NCI-H1048 (cell line): Measurements from ENCODE around the gene RNF187.
"Not testable (repeated sequence)": the region's sequence is repeated elsewhere in the genome, so short reads cannot be mapped to it uniquely, and the experiment has no call there.

ENCODE experiments used
- DNase-seq: peaks from one replicate; lab custom pipeline; 2025; lab: John Stamatoyannopoulos, UW

RNF187 gene

GRCh38 chr1:228460821-228461220 lies 26.4 kb upstream of the RNF187 start:
- DNase-seq, result no peak

GRCh38 chr1:228462560-228462959 lies 24.6 kb upstream of the RNF187 start:
- DNase-seq, result no peak

GRCh38 chr1:228463009-228463558 lies 24.1 kb upstream of the RNF187 start:
- DNase-seq, result no peak

GRCh38 chr1:228463559-228464455 lies 23.4 kb upstream of the RNF187 start:
- DNase-seq, result no peak

- peak; percentile 41 for DNase-seq
Observed at GRCh38 chr1:228464487-228464983, 22.6 kb upstream of the RNF187 start.

GRCh38 chr1:228465141-228465540 lies 22.0 kb upstream of the RNF187 start:
- DNase-seq, result no peak

- no peak for DNase-seq
Observed at GRCh38 chr1:228465571-228466146, 21.5 kb upstream of the RNF187 start.

- DNase-seq, result not testable (repeated sequence)
Observed at GRCh38 chr1:228468188-228468587, 19.0 kb upstream of the RNF187 start.

GRCh38 chr1:228469413-228470162 lies 17.6 kb upstream of the RNF187 start:
- no peak for DNase-seq

GRCh38 chr1:228471154-228471761 lies 15.9 kb upstream of the RNF187 start:
- no peak for DNase-seq

GRCh38 chr1:228471762-228472398 lies 15.3 kb upstream of the RNF187 start:
- no peak for DNase-seq

GRCh38 chr1:228472655-228473054 lies 14.5 kb upstream of the RNF187 start:
- DNase-seq, result no peak

- no peak for DNase-seq
Observed at GRCh38 chr1:228474507-228474906, 12.7 kb upstream of the RNF187 start.

GRCh38 chr1:228475812-228476211 lies 11.4 kb upstream of the RNF187 start:
- DNase-seq, result no peak

GRCh38 chr1:228477263-228477662 lies 9.9 kb upstream of the RNF187 start:
- no peak for DNase-seq

- no peak for DNase-seq
Observed at GRCh38 chr1:228478326-228478725, 8.9 kb upstream of the RNF187 start.

GRCh38 chr1:228478912-228479711 lies 8.1 kb upstream of the RNF187 start:
- no peak for DNase-seq

- DNase-seq, result no peak
Observed at GRCh38 chr1:228483789-228484188, 3.4 kb upstream of the RNF187 start.

- DNase-seq, result peak; percentile 76
Observed at GRCh38 chr1:228486596-228487335, 416 bp upstream of the RNF187 start.
